Right forelimb (tissue), 1 donor: ENCODE data around the gene CRB3.

Source experiments
- DNase-seq: peaks from one replicate; pipeline ENCODE4 v3.0.0-alpha.2; 2018

Gene CRB3

DNA sequence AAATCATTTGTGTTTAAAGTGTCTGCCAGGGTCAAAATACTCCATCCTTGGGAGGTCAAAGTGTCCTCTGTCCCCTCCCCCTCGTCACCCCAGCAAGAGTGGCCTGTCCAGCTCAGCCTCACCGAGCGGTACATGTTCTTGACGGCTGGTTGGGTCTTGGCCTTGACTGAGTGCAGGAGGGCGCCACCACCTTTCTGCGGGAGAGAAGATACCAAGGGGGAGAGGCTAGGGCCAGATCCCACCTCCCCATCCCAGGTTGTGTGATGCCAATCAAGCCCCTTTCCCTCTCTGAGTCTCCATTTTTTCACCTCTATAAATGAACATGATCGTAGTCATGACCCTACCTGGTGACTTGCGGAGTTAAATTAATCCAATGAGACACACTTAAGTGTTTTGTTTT is 6.1 kb downstream of the CRB3 start:
- DNase-seq, result no peak

DNA sequence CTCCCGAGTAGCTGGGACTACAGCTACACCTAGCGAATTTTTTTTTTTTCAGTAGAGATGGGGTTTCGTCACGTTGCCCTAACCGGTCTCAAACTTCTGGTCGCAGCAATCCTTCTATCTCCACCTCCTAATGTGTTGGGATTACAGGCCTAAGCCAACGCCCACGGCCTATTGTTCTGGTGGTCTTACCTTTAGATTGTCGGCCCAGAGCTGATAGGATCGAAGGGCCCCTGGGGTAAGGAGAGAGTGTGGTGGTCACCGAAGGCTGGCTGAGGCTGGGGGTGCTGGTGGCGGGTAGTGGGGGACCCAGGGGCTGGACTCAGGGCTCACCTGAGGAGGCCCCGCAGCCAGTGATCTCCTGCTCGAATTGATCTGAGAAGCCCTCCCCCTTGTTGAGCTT is 7.0 kb downstream of the CRB3 start:
- DNase-seq, result no peak

DNA sequence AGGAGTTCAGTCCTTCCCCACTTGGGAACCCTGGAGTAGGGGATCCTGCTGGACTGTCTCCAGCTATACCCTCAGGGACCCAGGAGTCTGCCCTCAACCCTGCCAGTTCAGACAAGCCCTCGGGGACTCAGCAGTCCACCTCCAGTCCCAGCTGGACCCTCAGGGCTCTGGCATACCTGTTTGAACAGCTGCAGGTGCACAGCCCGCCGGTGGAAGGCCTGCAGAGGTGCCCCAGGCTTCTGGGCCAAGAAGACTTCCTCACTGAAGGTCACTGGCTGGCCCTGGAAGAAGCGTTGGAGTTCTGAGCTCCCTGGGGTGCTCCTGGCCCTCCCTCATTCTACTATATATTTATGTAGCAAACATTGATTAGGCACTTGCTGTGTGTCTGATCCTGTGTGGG is 8.6 kb downstream of the CRB3 start:
- DNase-seq, result no peak

- no peak for DNase-seq
These were observed 9.6 kb downstream of the CRB3 start for GRCh38 chr19:6473647-6474046.

GRCh38 chr19:6475321-6476108 is 11.4 kb downstream of the CRB3 start:
- DNase-seq, result no peak

GRCh38 chr19:6476155-6476895 is 12.3 kb downstream of the CRB3 start:
- DNase-seq, result peak; percentile 58

- no peak for DNase-seq
These were observed 12.9 kb downstream of the CRB3 start for GRCh38 chr19:6476896-6477431.

- no peak for DNase-seq
These were observed 14.7 kb downstream of the CRB3 start for GRCh38 chr19:6478815-6479214.

DNA sequence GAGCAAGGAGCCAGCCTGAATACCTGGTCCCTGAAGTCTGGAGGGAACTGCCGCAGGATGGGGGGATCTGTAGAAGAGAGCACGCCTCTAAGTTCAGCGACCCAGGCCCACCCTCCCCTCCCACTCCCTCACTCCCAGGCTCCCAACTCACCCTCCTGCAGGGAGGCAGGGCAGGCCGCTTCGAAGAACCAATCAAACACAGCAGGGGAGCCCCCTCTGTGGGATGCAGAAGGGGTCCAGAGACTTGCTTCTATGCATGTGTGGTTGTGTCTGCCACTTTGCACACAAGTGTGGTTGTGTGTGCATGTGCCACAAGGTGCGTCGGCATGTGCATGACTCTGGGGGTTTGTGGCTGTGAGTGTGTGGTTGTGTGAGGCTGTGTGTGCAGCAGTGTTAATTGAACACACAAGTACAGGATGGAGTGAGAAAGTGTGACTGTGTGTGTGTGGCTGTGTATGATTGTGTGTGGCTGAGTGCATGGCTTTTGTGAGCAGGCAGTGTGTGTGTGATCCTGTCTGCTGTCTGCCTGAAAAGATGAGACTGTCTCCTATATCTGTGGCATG is 15.8 kb downstream of the CRB3 start:
- DNase-seq, result no peak

DNA sequence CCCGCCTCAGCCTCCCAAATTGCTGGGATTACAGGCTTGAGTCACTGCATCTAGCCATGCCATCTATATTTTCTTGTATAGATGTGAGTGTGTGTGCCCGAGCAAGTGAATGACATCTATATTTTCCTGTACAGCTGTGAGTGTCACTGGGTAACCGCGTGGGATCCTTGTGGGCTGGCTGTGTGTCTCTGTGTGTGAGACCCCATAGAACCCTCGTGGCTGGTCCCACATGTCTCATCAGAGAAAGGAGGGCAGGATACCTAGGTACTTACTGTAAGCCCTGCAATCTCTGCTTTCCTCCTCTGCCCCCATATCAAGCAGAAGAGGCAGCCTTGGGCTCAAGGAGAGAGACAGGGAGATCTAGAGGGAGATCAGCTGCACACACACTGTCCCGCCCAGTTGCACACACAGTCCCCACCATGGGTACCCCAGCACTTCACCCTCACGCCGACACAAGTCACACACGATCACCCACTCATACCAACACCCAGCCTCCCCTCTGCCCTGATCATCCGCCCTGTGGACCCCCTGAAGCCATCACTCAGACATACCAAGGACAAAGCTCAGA is 16.9 kb downstream of the CRB3 start:
- no peak for DNase-seq

- DNase-seq, result no peak
These were observed 17.7 kb downstream of the CRB3 start, which contains the start of gene DENND1C for GRCh38 chr19:6481541-6482342. Gene DENND1C (minus strand): TSS chr19:6481787. CDS start chr19:6481695, 92 bp downstream.

GRCh38 chr19:6482343-6482686 is 18.2 kb downstream of the CRB3 start:
- no peak for DNase-seq

- DNase-seq, result no peak
These were observed 19.2 kb downstream of the CRB3 start for GRCh38 chr19:6483235-6483634.

DNA sequence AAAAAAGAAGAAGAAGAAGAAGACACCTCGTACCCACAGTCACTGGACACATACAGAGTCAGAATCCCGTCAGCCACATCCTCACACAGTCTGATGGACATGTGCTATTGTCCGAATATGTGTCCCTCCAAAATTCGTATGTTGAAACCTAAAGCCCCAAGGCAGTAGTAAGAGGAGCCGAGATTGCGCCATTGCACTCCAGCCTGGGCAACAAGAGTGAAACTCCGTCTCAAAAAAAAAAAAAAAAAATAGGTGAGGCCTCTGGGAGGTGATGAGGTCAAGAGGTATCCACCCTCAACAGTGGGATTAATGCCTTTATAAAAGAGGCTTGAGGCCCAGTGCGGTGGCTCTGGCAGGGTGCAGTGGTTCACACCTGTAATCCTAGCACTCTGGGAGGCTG is 20.2 kb downstream of the CRB3 start:
- DNase-seq, result no peak

DNA sequence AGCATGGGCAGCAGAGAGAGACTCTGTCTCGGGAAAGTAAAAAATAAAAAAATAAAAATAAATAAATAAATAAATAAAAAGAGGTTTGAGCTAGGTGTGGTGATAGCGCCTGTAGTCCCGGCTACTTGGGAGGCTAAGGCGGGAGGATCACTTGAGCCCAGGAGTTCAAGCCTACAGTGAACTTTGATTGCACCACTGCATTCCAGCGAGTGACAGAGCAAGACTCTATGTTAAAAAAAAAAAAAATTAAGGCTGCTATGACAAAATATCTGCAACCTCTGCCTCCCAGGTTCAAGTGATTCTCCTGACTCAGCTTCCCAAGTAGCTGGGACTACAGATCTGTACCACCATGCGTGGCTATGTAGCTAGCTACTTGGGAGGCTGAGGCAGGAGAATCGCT is 20.8 kb downstream of the CRB3 start:
- DNase-seq, result no peak

DNA sequence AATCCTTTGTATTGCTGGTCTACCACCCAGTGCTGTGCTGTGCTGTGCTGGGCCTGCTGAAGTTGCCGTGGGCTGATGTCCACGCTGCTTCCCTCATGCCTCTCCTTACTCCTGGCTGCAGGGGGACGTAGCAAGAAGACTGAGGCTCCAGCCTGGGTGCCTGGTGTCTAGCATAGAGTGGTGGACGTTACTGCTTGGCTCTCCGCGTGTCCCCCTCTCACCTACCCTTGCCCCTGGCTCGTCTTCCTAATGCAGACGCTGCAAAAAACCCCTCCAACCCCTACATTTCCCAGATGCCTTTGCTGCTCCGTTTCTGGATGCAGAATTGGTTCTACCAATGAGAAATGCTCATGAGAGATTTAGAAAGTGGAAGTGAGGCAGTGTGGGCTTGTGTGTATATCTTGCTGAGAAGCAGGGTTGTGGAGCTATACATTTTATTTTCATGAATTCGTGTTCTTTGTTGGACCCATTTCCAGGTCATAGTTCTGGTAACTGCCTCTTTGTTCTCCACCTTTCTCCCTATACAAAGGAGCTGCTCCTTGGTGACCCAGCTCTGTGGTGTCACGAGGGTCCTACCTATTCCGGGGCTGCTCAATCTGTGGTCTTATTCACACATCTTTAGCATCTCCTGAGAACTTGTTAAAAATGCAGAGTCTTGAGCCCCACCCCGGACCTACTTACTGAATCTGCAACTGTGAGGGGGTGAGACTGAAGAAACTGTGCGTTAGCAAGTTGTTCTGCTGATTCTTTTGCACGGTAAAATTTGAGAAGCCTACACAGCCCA is 25.4 kb downstream of the CRB3 start:
- no peak for DNase-seq

- no peak for DNase-seq
These were observed 26.1 kb downstream of the CRB3 start for GRCh38 chr19:6490134-6490533.

DNA sequence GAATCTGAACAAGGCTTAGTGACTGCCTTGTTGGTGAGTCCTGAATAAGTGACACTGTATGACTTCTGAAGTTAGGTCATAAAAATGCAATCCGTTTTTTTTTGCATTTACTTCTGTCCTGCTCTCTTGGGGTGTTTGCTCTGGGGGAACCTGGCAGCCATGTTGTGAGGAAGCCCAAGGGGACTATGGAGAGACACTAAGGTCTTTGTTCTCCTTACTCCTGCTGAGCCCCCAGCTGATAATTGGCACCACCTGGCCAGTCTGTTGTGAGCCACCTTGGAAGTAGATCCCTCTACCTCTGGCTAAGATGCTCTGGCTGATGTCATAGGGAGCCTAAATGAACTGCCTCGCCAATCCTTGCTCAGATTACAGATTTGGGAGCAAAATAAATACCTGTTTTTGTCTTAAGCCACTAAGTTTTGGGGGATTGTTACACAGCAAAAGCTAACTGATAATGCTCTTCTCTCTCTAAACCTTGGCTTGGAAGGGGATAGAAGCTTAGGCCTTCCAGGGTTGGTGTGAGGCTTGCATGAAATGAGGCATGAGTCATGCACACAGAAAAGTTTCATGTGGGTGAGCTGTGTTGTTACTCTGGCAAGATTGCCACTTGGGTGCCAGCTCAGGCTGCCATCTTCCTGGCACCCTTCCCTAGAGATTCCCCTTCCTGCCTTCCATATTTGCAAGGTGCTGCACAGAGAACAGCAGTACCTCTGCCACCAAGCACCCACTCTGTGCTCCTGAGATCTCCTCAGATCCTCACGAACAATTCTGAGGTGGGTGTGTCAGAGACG is 27.9 kb downstream of the CRB3 start:
- DNase-seq, result no peak

DNA sequence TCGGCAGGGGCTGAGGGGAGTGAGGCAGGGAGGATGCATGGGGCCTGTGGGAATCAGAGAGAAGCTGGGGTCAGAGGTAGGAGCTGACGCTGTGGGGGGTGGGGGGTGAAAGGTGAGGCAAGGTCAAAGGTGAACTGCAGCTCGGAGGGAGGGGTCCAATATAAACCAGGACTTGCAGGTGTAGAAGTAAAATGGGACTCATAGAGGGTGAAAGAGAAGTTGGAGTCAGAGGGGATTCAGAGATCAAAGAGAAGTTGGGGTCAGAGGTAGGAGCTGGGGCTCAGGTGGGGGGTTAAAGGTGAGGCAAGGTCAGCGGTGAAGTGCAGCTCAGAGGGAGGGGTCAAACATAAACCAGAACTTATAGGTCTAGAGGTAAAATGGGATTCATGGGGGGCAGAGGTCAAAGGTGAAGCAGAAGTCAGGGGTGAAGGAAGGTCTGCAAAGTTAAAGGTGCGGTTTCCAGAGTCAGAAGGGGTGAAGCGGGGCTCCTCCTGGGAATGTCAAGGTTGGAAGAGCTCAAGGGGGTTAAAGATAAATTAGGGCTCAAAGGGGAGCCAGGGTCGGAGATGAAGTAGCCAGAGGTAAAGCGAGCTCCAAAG is 30.5 kb downstream of the CRB3 start:
- no peak for DNase-seq

DNA sequence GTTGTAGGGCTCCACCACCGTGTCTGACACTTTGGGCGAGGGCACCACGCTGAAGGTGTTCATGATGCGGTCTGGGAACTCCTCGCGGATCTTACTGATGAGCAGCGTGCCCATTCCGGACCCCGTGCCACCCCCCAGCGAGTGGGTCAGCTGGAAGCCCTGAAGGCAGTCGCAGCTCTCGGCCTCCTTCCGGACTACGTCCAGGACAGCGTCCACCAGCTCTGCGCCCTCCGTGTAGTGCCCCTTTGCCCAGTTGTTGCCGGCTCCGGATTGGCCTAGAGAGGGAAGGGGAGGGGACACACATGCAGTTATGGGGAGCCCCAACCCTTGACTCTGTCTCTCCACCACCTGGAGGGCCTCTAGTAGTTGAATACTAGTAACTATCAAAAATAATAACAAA is 31.9 kb downstream of the CRB3 start:
- no peak for DNase-seq
